Ectodermal cell (in vitro differentiated cells): ENCODE data around the gene SPATS2.

ENCODE experiments used
- H3K27ac ChIP-seq: 2 replicates; pipeline ENCODE4 v1.7.0; 2013; ENCODE audit warnings: mild to moderate bottlenecking, low read depth, low read length; ENCODE audit not compliant: insufficient read depth, poor library complexity, severe bottlenecking
- H3K27me3 ChIP-seq: 2 replicates; pipeline ENCODE4 v1.7.0; 2013; ENCODE audit warnings: mild to moderate bottlenecking, low read length; ENCODE audit not compliant: insufficient read depth, control insufficient read depth, poor library complexity, severe bottlenecking
- H3K36me3 ChIP-seq: one replicate; pipeline ENCODE4 v1.7.0; 2013; ENCODE audit warnings: low read length; ENCODE audit not compliant: control insufficient read depth, insufficient read depth
- H3K4me1 ChIP-seq: one replicate; pipeline ENCODE4 v1.7.0; 2013; ENCODE audit warnings: low read length; ENCODE audit not compliant: control insufficient read depth, insufficient read depth
- H3K4me3 ChIP-seq: 2 replicates; pipeline ENCODE4 v1.7.0; 2013; ENCODE audit warnings: low read depth, low read length, control low read depth; ENCODE audit not compliant: insufficient read depth
- H3K9me3 ChIP-seq: 2 replicates; pipeline ENCODE4 v1.7.0; 2013; ENCODE audit warnings: mild to moderate bottlenecking, low read length, moderate library complexity; ENCODE audit not compliant: control insufficient read depth
- WGBS, 2 experiments: methylation state at CpG; one replicate each; pipeline ENCODE4 v1.1.7; 2013; ENCODE audit warnings: missing lambda C conversion rate in 2 of 2; 5-methylcytosine and 5-hydroxymethylcytosine counted together

SPATS2 gene

GRCh38 chr12:49335955-49336644, 31.2 kb upstream of the SPATS2 start:
- Histone ChIP-seq H3K36me3 (no peaks in the 10 kb centered on the region), H3K27ac (no peak overlapping the region), H3K4me1 (peaks cover 13% of the 10 kb centered on the region), H3K4me3 (no peak overlapping the region), H3K9me3 (no peaks in the 10 kb centered on the region), H3K27me3 (peaks cover 94% of the 10 kb centered on the region)
- 23 to 28% methylated on average over 72 of the region's 72 CpGs for WGBS, 2 experiments

DNA sequence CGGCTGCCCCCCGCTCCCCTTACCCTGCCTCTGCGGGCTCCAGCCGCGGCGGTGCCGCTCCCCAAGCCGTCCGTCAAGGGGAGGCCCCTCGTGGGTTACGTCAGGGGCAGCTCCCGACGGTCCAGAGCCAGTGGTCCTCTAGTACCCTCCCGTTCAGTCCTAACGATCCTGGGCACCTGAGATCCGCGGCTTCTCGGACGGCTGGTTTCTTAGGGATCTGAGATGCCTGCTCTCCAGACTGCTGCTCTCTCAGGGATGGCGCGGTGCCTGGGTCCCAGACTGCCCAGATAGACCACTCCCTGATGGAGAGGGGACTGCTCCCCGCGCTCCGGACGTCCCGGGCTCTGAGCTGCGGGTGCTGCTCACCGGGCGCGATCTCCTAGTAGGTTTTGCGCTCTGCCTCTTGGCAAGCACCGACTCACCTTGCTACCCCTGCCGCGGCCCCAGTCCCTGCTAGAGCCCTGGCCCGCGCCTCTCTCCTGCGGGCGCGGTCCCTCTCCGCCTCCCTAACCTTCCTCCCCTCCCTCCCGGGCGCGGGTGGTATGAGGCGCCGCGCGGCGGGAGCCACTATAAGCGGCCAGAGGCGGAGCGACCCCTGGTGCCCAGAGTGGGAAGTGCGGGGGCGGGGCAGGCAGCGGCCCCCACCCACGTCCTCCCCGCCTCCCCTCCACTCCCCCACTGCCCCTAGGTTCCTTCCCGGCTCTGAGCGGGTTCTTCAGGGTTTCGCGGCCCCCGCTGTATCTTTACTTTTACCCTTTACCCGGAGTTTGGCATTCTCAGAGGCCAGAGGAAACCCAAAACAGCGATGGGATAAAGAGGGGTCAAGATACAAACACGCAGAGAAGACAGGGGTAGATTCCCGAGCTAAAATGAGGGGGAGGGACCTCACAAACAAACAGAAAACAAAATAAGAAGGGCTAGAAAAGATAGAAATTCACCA, 30.3 kb upstream of the SPATS2 start, which contains the start of gene C1QL4:
Gene C1QL4 (minus strand): TSS at position 544 of the 940 bp plus-strand sequence. CDS start 711 bp downstream, outside the sequence.
- Histone ChIP-seq H3K27me3 (peaks cover 100% of the 10 kb centered on the region), H3K4me3 (peak within 1 kb of the TSS; percentile 18), H3K27ac (no peak within 1 kb of the TSS), H3K4me1 (peaks cover 20% of the 10 kb centered on the region), H3K36me3 (no peaks in the 10 kb centered on the region), H3K9me3 (no peaks in the 10 kb centered on the region)
- WGBS, 2 experiments, result 3% methylated on average over 65 of the region's 65 CpGs

DNA sequence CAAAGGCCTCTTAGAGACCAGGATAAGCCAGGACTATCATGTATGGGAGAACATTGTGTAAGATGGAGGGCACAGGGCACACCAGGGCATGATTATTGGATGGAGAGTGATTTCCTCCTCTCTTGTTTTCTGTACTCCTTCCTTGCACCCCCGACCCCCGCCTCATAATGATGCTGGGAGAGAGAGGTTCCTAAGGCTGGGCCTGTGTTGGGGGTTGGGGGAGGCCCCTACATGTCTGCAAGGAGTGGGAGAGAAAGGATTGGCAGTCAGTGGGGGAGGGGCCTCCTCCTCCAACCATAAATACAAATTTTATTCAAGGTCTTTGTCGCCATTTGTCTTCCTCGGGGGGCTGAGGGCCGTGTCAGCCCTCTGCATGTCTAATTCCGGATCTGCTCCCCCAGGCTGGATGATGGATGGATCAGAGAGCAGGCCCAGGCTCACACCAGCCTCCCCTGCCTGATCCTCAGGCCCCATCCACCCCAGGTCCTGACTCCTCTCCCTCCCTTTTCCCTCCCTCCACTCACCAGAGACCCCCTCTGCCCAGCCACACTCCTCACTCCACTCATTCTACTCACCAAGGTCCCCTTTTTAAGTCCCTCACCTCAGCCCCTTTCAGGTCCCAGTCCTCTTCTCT, 28.3 kb upstream of the SPATS2 start:
- peaks cover 100% of the 10 kb centered on the region for H3K27me3 ChIP-seq
- no peak overlapping the region for H3K27ac ChIP-seq
- no peak overlapping the region for H3K4me3 ChIP-seq

GRCh38 chr12:49339464-49339861, 27.8 kb upstream of the SPATS2 start:
- H3K4me3 ChIP-seq, result no peak overlapping the region
- no peak overlapping the region for H3K27ac ChIP-seq

More for the DNA sequence above, 28.3 kb upstream of the SPATS2 start:
- Histone ChIP-seq H3K4me1 (peaks cover 20% of the 10 kb centered on the region), H3K9me3 (no peaks in the 10 kb centered on the region), H3K36me3 (no peaks in the 10 kb centered on the region)
- 42% methylated on average over 4 to 6 of the region's 6 CpGs for WGBS, 2 experiments

DNA sequence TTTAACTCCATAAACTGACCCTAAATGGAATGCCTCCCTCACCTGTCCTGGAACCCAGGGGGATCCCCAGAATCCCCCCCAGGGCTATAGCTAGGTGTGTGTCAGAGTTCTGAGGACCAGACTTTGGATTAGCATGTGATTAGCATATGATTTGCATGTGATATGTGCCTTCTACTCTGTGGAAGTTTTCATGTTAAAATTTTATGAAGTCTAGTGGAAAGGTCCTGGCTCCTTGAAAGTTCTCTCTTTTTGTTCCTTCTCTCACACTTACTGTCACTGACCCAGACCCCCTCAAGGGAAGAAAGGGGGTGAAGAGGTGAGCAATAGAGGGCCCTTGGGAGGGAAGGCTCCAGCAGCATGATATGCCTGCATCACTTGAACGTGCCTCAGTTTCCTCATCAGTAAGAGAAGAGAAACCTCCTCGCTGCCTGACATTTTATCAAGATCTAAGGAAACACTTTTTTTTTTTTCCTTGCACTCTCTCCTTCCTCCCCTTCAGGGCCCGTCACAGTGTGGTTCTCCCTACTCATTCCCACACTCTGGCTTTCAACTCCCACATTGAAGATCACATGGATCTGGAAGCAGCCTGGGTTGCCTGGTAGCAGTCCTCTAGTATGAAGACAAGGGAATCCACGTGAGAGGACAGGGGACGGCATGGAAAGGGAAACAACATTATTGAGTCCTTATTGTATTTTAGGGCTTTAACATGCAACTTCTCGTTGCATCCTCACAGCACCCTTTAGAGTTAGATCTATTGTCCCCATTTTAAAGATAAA, 27.0 kb upstream of the SPATS2 start:
- Histone ChIP-seq H3K36me3 (no peaks in the 10 kb centered on the region), H3K27ac (no peak overlapping the region), H3K4me1 (peaks cover 20% of the 10 kb centered on the region), H3K9me3 (no peaks in the 10 kb centered on the region), H3K27me3 (peaks cover 100% of the 10 kb centered on the region), H3K4me3 (no peak overlapping the region)
- 40 to 49% methylated on average over 6 of the region's 6 CpGs for WGBS, 2 experiments

More at GRCh38 chr12:49339464-49339861, 27.8 kb upstream of the SPATS2 start:
- 17 to 25% methylated on average over 5 of the region's 5 CpGs for WGBS, 2 experiments
- Histone ChIP-seq H3K4me1 (peaks cover 20% of the 10 kb centered on the region), H3K27me3 (peaks cover 100% of the 10 kb centered on the region), H3K9me3 (no peaks in the 10 kb centered on the region), H3K36me3 (no peaks in the 10 kb centered on the region)

DNA sequence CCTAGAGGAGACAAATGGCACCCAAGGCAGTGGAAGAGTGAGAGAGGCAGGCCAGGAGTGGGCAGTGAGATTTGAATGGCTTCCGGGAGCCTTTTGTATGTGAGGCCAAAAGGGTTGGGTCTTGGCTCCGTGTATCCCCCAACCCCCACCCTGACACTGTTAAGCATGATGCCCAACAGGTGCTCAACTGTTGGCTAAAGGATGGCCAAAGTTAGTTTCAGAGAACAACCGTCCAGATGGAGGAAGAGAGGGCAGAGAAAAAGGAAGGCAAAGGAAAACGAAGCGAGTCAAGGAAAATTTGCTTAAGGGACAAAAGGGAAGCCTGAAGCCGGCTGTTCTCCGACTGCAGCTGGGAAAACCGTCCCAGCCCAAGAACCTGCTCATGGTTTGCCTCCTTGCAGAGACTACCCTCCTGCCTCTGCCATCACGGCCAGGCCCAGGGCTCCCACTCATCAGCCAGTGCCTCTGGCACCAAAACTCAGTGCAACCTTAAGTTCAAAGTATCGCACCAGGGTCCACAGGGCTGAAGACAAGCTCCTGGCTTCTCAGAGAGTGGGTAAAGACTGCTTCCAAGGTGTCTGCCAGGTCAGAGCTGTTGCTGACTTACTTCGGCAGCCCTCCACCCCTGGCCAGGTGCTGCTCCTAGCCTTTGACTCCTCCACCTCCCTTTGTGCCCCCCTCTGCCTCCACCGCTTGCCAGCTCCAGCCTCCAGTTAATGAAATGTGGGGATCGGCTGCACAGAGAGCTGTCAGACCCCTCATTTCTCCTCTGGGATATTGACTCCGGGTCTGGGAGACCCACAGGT, 26.1 kb upstream of the SPATS2 start:
- H3K4me1 ChIP-seq, result peaks cover 28% of the 10 kb centered on the region
- 8 to 13% methylated on average over 14 of the region's 14 CpGs for WGBS, 2 experiments
- H3K27ac ChIP-seq, result no peak overlapping the region
- peaks cover 100% of the 10 kb centered on the region for H3K27me3 ChIP-seq
- H3K36me3 ChIP-seq, result no peaks in the 10 kb centered on the region
- no peak overlapping the region for H3K4me3 ChIP-seq
- H3K9me3 ChIP-seq, result no peaks in the 10 kb centered on the region

- Histone ChIP-seq H3K27ac (no peak overlapping the region), H3K4me3 (peak overlapping the region; percentile 41), H3K27me3 (peaks cover 100% of the 10 kb centered on the region), H3K36me3 (no peaks in the 10 kb centered on the region), H3K4me1 (peaks cover 33% of the 10 kb centered on the region), H3K9me3 (no peaks in the 10 kb centered on the region)
- WGBS, 2 experiments, result 3 to 5% methylated on average over 21 of the region's 21 CpGs
Observed at GRCh38 chr12:49341777-49342065, 25.5 kb upstream of the SPATS2 start.

DNA sequence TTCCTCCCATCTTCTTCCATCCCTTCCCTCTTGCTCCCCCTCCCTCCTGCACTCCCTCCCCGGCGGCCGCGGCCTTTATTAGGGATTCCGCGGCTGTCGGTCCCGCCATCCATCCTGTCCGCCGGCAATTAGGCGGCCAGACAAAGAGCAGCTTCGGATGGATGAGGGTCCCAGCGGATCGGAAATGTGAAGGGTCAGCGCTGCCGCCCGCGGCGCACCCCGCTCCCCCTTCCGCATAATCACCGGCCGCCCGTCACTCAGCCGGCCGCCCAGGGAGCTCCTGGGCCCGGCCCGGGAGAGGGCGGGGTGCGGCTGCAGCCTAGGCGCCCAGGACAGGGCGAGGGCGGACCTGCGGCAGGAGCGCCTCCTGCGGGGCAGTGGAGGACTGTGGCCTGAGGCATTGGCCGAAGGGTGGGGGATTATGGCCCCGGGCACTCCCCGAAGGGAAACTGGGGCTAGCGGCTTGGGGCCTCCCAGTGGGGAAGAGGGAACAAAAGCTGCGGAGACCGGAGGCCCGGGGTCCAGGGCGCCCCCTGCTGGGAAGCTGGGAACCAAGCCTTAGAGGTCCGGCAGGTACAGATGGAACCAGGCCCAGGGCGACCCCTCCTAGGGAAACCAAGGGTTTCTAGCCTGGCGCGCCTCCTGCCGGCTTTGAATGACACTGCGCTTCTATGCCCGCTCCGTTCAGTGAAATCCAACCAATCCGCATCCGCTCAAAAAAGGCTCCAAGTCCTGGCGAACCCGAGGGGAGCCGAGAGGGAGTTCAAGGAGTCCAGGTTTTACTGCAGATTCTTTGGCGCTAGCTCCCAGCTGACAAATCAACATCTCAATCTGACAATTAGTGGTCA, 25.0 kb upstream of the SPATS2 start:
- Histone ChIP-seq H3K36me3 (no peaks in the 10 kb centered on the region), H3K27ac (no peak overlapping the region), H3K4me3 (peak overlapping the region; percentile 41), H3K27me3 (peaks cover 100% of the 10 kb centered on the region), H3K9me3 (no peaks in the 10 kb centered on the region), H3K4me1 (peaks cover 35% of the 10 kb centered on the region)
- WGBS, 2 experiments, result 0% methylated on average over 58 of the region's 58 CpGs
